GM12891 (cell line): ENCODE data around the gene FARP1.

Experiments used
- DNase-seq: peaks from one replicate; pipeline ENCODE4 v3.0.0; 2011; ENCODE audit warnings: low spot score; ENCODE audit not compliant: insufficient read length
- FAIRE-seq: peaks from 2 replicates; lab custom pipeline; 2011; peaks lifted over from hg19 to GRCh38; lab: Jason Lieb, UNC
- PAX5 ChIP-seq: IDR thresholded peaks from 2 replicates; pipeline ENCODE4 v1.6.1; 2011; ENCODE audit warnings: low read length, moderate library complexity, mild to moderate bottlenecking; ENCODE audit not compliant: insufficient read depth, severe bottlenecking
- POLR2A ChIP-seq: IDR thresholded peaks from 2 replicates; pipeline ENCODE4 v1.6.1; 2011; ENCODE audit warnings: low read depth, low read length, control low read depth
- POLR2AphosphoS5 ChIP-seq: IDR thresholded peaks from 2 replicates; pipeline ENCODE4 v1.6.1; 2011; ENCODE audit warnings: low read depth, low read length, control low read depth
- POU2F2 ChIP-seq: IDR thresholded peaks from 2 replicates; pipeline ENCODE4 v1.6.1; 2011; ENCODE audit warnings: low read depth, mild to moderate bottlenecking, control low read depth, low read length, moderate library complexity
- SPI1 ChIP-seq: IDR thresholded peaks from 2 replicates; pipeline ENCODE4 v1.6.1; 2011; ENCODE audit warnings: low read depth, low read length, control low read depth
- TAF1 ChIP-seq: IDR thresholded peaks from 2 replicates; pipeline ENCODE4 v1.6.1; 2011; ENCODE audit warnings: low read depth, low read length, control low read depth

Gene FARP1

GRCh38 chr13:98207416-98207815 lies 64.5 kb downstream of the FARP1 start:
- FAIRE-seq (no peak), DNase-seq (no peak)
- no peak for TF ChIP-seq SPI1
- TF ChIP-seq POLR2AphosphoS5 = no peak
- no peak for TF ChIP-seq POU2F2
- no peak for TF ChIP-seq TAF1
- TF ChIP-seq POLR2A = no peak
- TF ChIP-seq PAX5 = no peak

GRCh38 chr13:98208606-98209005 lies 65.7 kb downstream of the FARP1 start:
- FAIRE-seq (no peak), DNase-seq (no peak)
- TF ChIP-seq POLR2AphosphoS5 (no peak), POLR2A (no peak), PAX5 (no peak), POU2F2 (no peak), SPI1 (no peak), TAF1 (no peak)

GRCh38 chr13:98212763-98213162 lies 69.9 kb downstream of the FARP1 start:
- TF ChIP-seq POLR2A = no peak
- no peak for TF ChIP-seq SPI1
- TF ChIP-seq POU2F2 = no peak
- no peak for TF ChIP-seq PAX5
- no peak for TF ChIP-seq TAF1
- no peak for TF ChIP-seq POLR2AphosphoS5
- no peak for DNase-seq
- no peak for FAIRE-seq

GRCh38 chr13:98213354-98213753 lies 70.5 kb downstream of the FARP1 start:
- no peak for FAIRE-seq

GRCh38 chr13:98214008-98214643 lies 71.2 kb downstream of the FARP1 start:
- no peak for TF ChIP-seq POLR2A
- no peak for TF ChIP-seq POLR2AphosphoS5
- TF ChIP-seq PAX5 = no peak
- TF ChIP-seq SPI1 = no peak
- DNase-seq (no peak), FAIRE-seq (no peak)

More at GRCh38 chr13:98213354-98213753, 70.5 kb downstream of the FARP1 start:
- TF ChIP-seq POLR2AphosphoS5 = no peak
- TF ChIP-seq TAF1 = no peak
- no peak for TF ChIP-seq SPI1
- TF ChIP-seq POLR2A = no peak
- TF ChIP-seq POU2F2 = no peak
- TF ChIP-seq PAX5 = no peak
- no peak for DNase-seq

- TF ChIP-seq POLR2A (no peak), POLR2AphosphoS5 (no peak), SPI1 (no peak), POU2F2 (no peak), TAF1 (no peak), PAX5 (no peak)
- FAIRE-seq (no peak), DNase-seq (no peak)
These were observed 71.8 kb downstream of the FARP1 start for GRCh38 chr13:98214707-98215106.

DNA sequence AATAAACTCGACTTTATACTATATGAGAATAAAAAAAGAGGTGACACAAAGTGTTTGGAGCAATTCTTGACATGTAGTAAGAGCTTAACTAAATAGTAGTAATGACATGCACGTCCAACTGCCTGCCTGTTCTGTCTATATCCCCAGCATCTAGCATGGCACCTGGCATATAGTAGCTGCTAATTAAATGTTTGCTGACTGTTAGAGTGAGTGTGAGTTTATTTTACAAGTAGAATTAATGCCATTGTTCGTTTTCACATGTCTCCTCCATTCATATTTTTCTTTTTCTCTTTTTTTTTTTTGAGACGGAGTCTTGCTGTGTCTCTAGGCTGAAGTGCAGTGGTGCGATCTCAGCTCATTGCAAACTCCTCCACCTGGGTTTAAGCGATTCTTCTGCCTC lies 72.6 kb downstream of the FARP1 start:
- DNase-seq (no peak), FAIRE-seq (no peak)
- TF ChIP-seq PAX5 (no peak), TAF1 (no peak), SPI1 (no peak), POLR2AphosphoS5 (no peak), POU2F2 (no peak), POLR2A (no peak)

DNA sequence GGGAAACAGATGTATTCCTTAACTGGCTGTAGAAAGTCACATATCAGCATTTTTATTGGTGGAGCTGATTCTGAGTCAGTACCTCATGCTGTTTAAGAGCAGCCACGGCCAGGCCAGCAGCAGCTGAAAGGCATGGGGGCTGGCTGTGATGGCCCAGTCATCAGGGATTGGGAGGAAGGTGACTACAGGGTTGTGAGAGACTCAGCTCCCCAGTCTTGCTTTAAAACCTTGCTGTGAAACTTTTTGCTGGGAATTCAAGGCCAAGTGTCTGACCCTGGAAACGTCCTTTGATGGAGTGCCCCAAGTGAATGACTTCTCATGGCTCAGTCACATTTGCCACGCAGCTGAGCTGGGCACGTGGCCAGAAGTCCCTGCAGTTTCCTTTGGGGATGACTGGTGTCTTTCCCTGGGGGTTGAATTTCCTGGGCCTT lies 73.3 kb downstream of the FARP1 start:
- DNase-seq (no peak), FAIRE-seq (no peak)
- TF ChIP-seq POLR2A = no peak
- no peak for TF ChIP-seq SPI1
- TF ChIP-seq POLR2AphosphoS5 = no peak
- no peak for TF ChIP-seq POU2F2
- TF ChIP-seq TAF1 = no peak
- TF ChIP-seq PAX5 = no peak

DNA sequence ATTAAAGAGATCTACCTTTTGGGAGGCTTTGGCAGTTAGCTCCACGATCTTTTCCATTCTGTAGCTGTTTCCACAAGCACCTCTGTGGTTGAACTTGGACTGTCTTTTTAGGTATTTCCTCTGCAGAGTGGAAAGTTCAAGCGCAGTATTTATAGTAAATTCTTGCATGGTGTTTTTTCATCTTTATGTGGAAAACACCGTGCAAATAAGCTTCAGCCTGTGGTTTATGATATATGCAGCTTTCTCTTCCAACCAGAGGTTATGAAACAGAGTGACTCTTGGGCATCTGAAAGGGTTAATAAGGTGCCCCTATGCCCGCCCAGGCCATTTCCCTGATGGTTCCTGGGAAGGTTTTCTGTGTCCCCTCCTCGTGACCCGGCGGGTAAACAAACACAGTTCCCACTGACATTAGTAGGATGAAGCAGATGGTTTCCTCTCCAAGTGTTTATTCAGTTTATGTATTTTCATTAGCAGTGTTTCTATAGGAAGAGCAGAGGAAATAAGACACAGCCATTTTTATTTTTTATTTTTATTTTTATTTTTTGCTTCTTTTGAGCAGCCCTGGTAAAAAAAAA lies 73.9 kb downstream of the FARP1 start:
- FAIRE-seq = no peak
- TF ChIP-seq SPI1 = no peak
- TF ChIP-seq POLR2AphosphoS5 = no peak
- TF ChIP-seq POLR2A = no peak
- TF ChIP-seq TAF1 = no peak
- no peak for TF ChIP-seq POU2F2
- TF ChIP-seq PAX5 = no peak
- DNase-seq = no peak

- FAIRE-seq (no peak), DNase-seq (no peak)
- TF ChIP-seq PAX5 (no peak), POLR2AphosphoS5 (no peak), POU2F2 (no peak), SPI1 (no peak), TAF1 (no peak), POLR2A (no peak)
These were observed 74.7 kb downstream of the FARP1 start for GRCh38 chr13:98217597-98217996.
